Keratinocyte (primary cell): ENCODE measurements around the gene KLF11. TPM values are rescaled to one million over a fixed set of nuclear protein-coding genes. Genes with fewer than 3 reads are reported as not detected.
A peak's percentile ranks its signal among the peaks of the same experiment; 100 is the strongest.

ENCODE experiments used
- DNase-seq: peaks from one replicate; pipeline ENCODE4 v3.0.0-alpha.2; 2011; ENCODE audit warnings: low read depth, missing footprints, low spot score
- FAIRE-seq: peaks from 2 replicates; lab custom pipeline; 2011; peaks lifted over from hg19 to GRCh38; lab: Jason Lieb, UNC
- H2AFZ ChIP-seq: 2 replicates; pipeline ENCODE4 v1.6.0; 2012; ENCODE audit warnings: low read length, control low read depth, inconsistent platforms; ENCODE audit not compliant: control insufficient read depth
- H3K27ac ChIP-seq: 2 replicates; pipeline ENCODE4 v1.5.1; 2011; ENCODE audit warnings: low read length; ENCODE audit not compliant: control insufficient read depth, insufficient read depth
- H3K27me3 ChIP-seq: 3 replicates; pipeline ENCODE4 v1.6.0; 2011; ENCODE audit warnings: low read length; ENCODE audit not compliant: control insufficient read depth, insufficient read depth; ENCODE audit errors: extremely low read depth
- H3K36me3 ChIP-seq, 2 experiments: 2 replicates in 1 of 2; 3 replicates in 1 of 2; pipeline ENCODE4 v1.5.1; 2011; ENCODE audit warnings: low read length in 2 of 2, mild to moderate bottlenecking in 1 of 2; ENCODE audit not compliant: control insufficient read depth in 2 of 2, insufficient read depth in 2 of 2; ENCODE audit errors: extremely low read depth in 1 of 2
- H3K4me1 ChIP-seq: 3 replicates; pipeline ENCODE4 v1.5.1; 2011; ENCODE audit warnings: low read length; ENCODE audit not compliant: control insufficient read depth, insufficient read depth; ENCODE audit errors: extremely low read depth
- H3K4me2 ChIP-seq: 3 replicates; pipeline ENCODE4 v1.6.0; 2011; ENCODE audit warnings: low read depth, low read length; ENCODE audit not compliant: control insufficient read depth, insufficient read depth; ENCODE audit errors: extremely low read depth
- H3K4me3 ChIP-seq, 3 experiments: fragments of 200-600 bp in 1 of 3; sonication (generic) in 1 of 3; 2 replicates in 2 of 3; 3 replicates in 1 of 3; pipeline ENCODE4 v1.5.1; 2011 to 2016; ENCODE audit warnings: low read length in 3 of 3, mild to moderate bottlenecking in 3 of 3, control low read depth in 2 of 3, inconsistent platforms in 1 of 3, low read depth in 1 of 3, mixed read lengths in 1 of 3, mixed run types in 1 of 3, moderate library complexity in 1 of 3; ENCODE audit not compliant: control insufficient read depth in 2 of 3, insufficient read depth in 2 of 3; ENCODE audit errors: extremely low read depth in 1 of 3
- H3K79me2 ChIP-seq: 2 replicates; pipeline ENCODE4 v1.6.0; 2012; ENCODE audit warnings: low read length; ENCODE audit not compliant: control insufficient read depth, insufficient read depth
- H3K9ac ChIP-seq: 3 replicates; pipeline ENCODE4 v1.6.0; 2011; ENCODE audit warnings: low read length; ENCODE audit not compliant: control insufficient read depth, insufficient read depth; ENCODE audit errors: extremely low read depth
- H3K9me1 ChIP-seq: 3 replicates; pipeline ENCODE4 v1.6.0; 2011; ENCODE audit warnings: low read length; ENCODE audit not compliant: control insufficient read depth, insufficient read depth; ENCODE audit errors: extremely low read depth
- H3K9me3 ChIP-seq: 2 replicates; pipeline ENCODE4 v1.5.1; 2012; ENCODE audit warnings: low read depth, low read length; ENCODE audit not compliant: control insufficient read depth
- H4K20me1 ChIP-seq: 3 replicates; pipeline ENCODE4 v1.6.0; 2011; ENCODE audit warnings: low read length; ENCODE audit not compliant: control insufficient read depth, insufficient read depth; ENCODE audit errors: extremely low read depth
- CTCF ChIP-seq, 3 experiments: IDR thresholded peaks in 1 of 3; conservative IDR thresholded peaks in 1 of 3; optimal IDR thresholded peaks in 1 of 3; 2 replicates in 2 of 3; 3 replicates in 1 of 3; pipeline versions ENCODE3 to v1.5.1; 2011; ENCODE audit warnings: low read length in 3 of 3, mild to moderate bottlenecking in 3 of 3, moderate library complexity in 2 of 3, control low read depth in 1 of 3, inconsistent platforms in 1 of 3; ENCODE audit not compliant: insufficient read depth in 2 of 3; ENCODE audit errors: extremely low read depth in 1 of 3
- EZH2 ChIP-seq: IDR thresholded peaks from one replicate; pipeline ENCODE4 v1.6.1; 2012; ENCODE audit warnings: inconsistent platforms, mild to moderate bottlenecking, low read length, moderate library complexity
- dilution Hi-C: fragments of 300-500 bp; cut with MboI; formaldehyde crosslinking; loops from one replicate; pipeline ENCODE4 v1.7.0; 2020; ENCODE audit warnings: low sequenced_read_pairs; ENCODE audit not compliant: extremely low pct_ligation_motif_present
- polyA plus RNA-seq, 5 experiments: library from polyadenylated mRNA; depleted of rRNA in 3 of 5; stranded (reverse) in 3 of 5; stranded (forward) in 1 of 5; unstranded in 1 of 5; fragments of >200 nt; gene quantifications; 1 replicate in 1 of 5; 2 replicates in 3 of 5; 3 replicates in 1 of 5; pipeline versions ENCODE4 v1.2.1 to v1.2.3, GENCODE V29; 2011 to 2012; ENCODE audit warnings: missing spikeins in 2 of 5, low read depth in 1 of 5, low replicate concordance in 1 of 5

The KLF11 gene
- polyA plus RNA-seq, 1 donor (not counting 4 experiments of a cell fraction or from before 2014, with no cell fraction given): 7.0 TPM

GRCh38 chr2:10071595-10071994 lies 28.2 kb downstream of the KLF11 start:
- H3K79me2 ChIP-seq: no peaks in the 10 kb centered on the region
- H3K27ac ChIP-seq: no peak overlapping the region
- no peaks in the 10 kb centered on the region for H3K9me1 ChIP-seq
- H3K9me3 ChIP-seq: no peaks in the 10 kb centered on the region
- no peak overlapping the region for H3K9ac ChIP-seq
- H3K27me3 ChIP-seq: peaks cover 19% of the 10 kb centered on the region
- no peaks in the 10 kb centered on the region for H3K36me3 ChIP-seq
- dilution Hi-C loops: no loop called here
- no peaks in the 10 kb centered on the region for H3K4me1 ChIP-seq
- TF ChIP-seq EZH2 (no peak), CTCF (optimal IDR thresholded peaks at IDR 0.05 in 1 of 3, IDR thresholded peaks at IDR 0.05 in 1 of 3, conservative IDR thresholded peaks at IDR 0.05 in 1 of 3; ENCODE audit: extremely low read depth in 1 of 3, insufficient read depth in 2 of 3, low read length in 3 of 3) (no peak)
- DNase-seq (no peak), FAIRE-seq (no peak)
- no peak overlapping the region for H2AFZ ChIP-seq
- H4K20me1 ChIP-seq: no peaks in the 10 kb centered on the region
- H3K4me3 ChIP-seq: no peak overlapping the region
- H3K4me2 ChIP-seq: no peak overlapping the region

GRCh38 chr2:10072656-10073480 lies 29.5 kb downstream of the KLF11 start:
- Histone ChIP-seq H3K9me1 (no peaks in the 10 kb centered on the region), H3K4me3 (no peak overlapping the region), H3K9ac (no peak overlapping the region), H3K9me3 (no peaks in the 10 kb centered on the region), H3K27ac (no peak overlapping the region), H2AFZ (no peak overlapping the region), H3K36me3 (no peaks in the 10 kb centered on the region), H3K4me1 (no peaks in the 10 kb centered on the region), H3K4me2 (no peak overlapping the region), H4K20me1 (no peaks in the 10 kb centered on the region), H3K79me2 (no peaks in the 10 kb centered on the region), H3K27me3 (peaks cover 28% of the 10 kb centered on the region)
- peak; percentile 83 to 87 (median 86) for TF ChIP-seq CTCF (optimal IDR thresholded peaks at IDR 0.05 in 1 of 3, IDR thresholded peaks at IDR 0.05 in 1 of 3, conservative IDR thresholded peaks at IDR 0.05 in 1 of 3; ENCODE audit: extremely low read depth in 1 of 3, insufficient read depth in 2 of 3, low read length in 3 of 3)
- TF ChIP-seq EZH2: no peak
- dilution Hi-C loops: no loop called here
- FAIRE-seq: peak; percentile 90
- peak; percentile 80 for DNase-seq
